Heart left ventricle (tissue), 13 donors: ENCODE results near the gene LRMDA.

Experiments used
- POLR2A ChIP-seq, 2 donors: fragments of 450-650 bp; IDR thresholded peaks; one replicate each; pipeline ENCODE4 v1.6.1; 2017; ENCODE audit warnings: antibody characterized with exemption in 2 of 2, mild to moderate bottlenecking in 2 of 2, moderate library complexity in 2 of 2
- TF ChIP-seq, protein P1 (sequence below), 12 donors: fragments of 200-600 bp; sonication (generic) in 4 of 12; IDR thresholded peaks; one replicate each; pipeline versions ENCODE4 v1.5.0 to v1.8.0; 2018 to 2022; ENCODE audit warnings: antibody characterized with exemption in 12 of 12, mild to moderate bottlenecking in 5 of 12
- donor health status: ischemic (EF 13 %, LVEDD 7.1; RV severe dilation, severe dysfunction).
- donor health status: DM: no; HTN: yes; CAD: no.
- donor health status: DM: no; HTN: no; CAD: no.
- donor health status: ischemic (EF 25% LVEDD 6.9; RV normal size, moderate dysfunction).
- donor health status: ischemic (EF 25% LVEDD 5.7; RV mildly dilated, moderate dysfunction).
- donor health status: ischemic (EF 35%, LVEDD 5.7; RV mildly dilated, moderate dysfunction).
- donor health status: nonischemic (EF 11% LVEDD 7.7; RV severe dilation, severe dysfunction).
- donor health status: DM: yes; HTN: yes; CAD: no.
- donor health status: PGD.
- donor health status: ischemic (EF 29% LVEDD 5.4; RV normal size, mild dysfunction).
- donor health status: nonischemic (EF 23%, LVEDD 6.1; RV moderate dilation, normal function).

DNA sequence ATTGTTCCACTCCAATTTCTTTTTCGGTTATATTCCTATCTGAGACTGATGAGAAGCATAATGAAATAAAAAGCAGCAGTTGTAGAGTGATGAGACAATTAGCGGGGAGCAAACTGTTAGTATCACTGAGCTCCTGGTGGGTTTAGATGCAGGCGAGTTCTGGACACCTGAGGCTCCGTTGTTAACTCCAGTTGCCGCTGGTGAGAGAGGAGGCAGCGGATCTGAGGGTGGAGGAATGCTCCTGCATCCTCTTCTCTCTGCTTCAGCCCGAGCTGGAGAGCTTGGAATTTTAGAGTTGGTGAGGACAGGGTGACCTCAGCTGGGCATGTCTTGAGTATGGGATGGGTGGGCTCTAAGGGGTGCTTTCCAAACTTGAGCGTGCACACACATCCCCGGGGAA, 31.4 kb downstream of the LRMDA start:
- TF ChIP-seq, protein P1, sequence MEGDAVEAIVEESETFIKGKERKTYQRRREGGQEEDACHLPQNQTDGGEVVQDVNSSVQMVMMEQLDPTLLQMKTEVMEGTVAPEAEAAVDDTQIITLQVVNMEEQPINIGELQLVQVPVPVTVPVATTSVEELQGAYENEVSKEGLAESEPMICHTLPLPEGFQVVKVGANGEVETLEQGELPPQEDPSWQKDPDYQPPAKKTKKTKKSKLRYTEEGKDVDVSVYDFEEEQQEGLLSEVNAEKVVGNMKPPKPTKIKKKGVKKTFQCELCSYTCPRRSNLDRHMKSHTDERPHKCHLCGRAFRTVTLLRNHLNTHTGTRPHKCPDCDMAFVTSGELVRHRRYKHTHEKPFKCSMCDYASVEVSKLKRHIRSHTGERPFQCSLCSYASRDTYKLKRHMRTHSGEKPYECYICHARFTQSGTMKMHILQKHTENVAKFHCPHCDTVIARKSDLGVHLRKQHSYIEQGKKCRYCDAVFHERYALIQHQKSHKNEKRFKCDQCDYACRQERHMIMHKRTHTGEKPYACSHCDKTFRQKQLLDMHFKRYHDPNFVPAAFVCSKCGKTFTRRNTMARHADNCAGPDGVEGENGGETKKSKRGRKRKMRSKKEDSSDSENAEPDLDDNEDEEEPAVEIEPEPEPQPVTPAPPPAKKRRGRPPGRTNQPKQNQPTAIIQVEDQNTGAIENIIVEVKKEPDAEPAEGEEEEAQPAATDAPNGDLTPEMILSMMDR (IDR thresholded peaks at IDR 0.05), result no peak
- TF ChIP-seq POLR2A (IDR thresholded peaks at IDR 0.05), result no peak
